ENCODE measurements around the gene IL17RE. TPM values are rescaled to one million over a fixed set of nuclear protein-coding genes. Genes with fewer than 3 reads are reported as not detected.

IL17RE gene
- total and polyA plus RNA-seq, 2 donors (not counting 1 experiment from before 2014, with no cell fraction given), result 0.99 to 1.9 TPM

- no peak overlapping the region for H2AFZ ChIP-seq (ENCODE audit: low read length)
- H3K4me3 ChIP-seq (replicated peaks in 1 of 4; ENCODE audit: control extremely low read depth in 1 of 4, insufficient read depth in 1 of 4, low read depth in 3 of 4, low read length in 4 of 4), result no peak overlapping the region
- TF ChIP-seq CTCF (conservative IDR thresholded peaks at IDR 0.05 in 1 of 2, IDR thresholded peaks at IDR 0.05 in 1 of 2; ENCODE audit: low read depth in 1 of 2, low read length in 2 of 2) (no peak), EZH2 (IDR thresholded peaks at IDR 0.05; ENCODE audit: low read length, missing control alignments) (no peak)
- H3K79me2 ChIP-seq (ENCODE audit: control insufficient read depth, insufficient read depth, low read length), result no peaks in the 10 kb centered on the region
- no peaks in the 10 kb centered on the region for H3K9me3 ChIP-seq (ENCODE audit: control insufficient read depth, insufficient read depth, low read depth, low read length)
- H3K4me2 ChIP-seq (ENCODE audit: extremely low read depth, insufficient read depth, low read length), result no peak overlapping the region
- H3K9ac ChIP-seq (ENCODE audit: insufficient read depth, low read length), result no peak overlapping the region
- H3K36me3 ChIP-seq (ENCODE audit: control insufficient read depth, insufficient read depth, low read length), result no peaks in the 10 kb centered on the region
- no peaks in the 10 kb centered on the region for H3K27me3 ChIP-seq (ENCODE audit: control insufficient read depth, insufficient read depth, low read length)
- DNase-seq (ENCODE audit: low read depth in 2 of 2), result no peak
- H4K20me1 ChIP-seq (ENCODE audit: control insufficient read depth, extremely low read depth, insufficient read depth, low read length), result no peaks in the 10 kb centered on the region
- peaks cover 12% of the 10 kb centered on the region for H3K4me1 ChIP-seq (ENCODE audit: control insufficient read depth, extremely low read depth, insufficient read depth, low read length)
- no peak overlapping the region for H3K27ac ChIP-seq (ENCODE audit: insufficient read depth, low read length)
These were observed 681 bp upstream of the IL17RE start for GRCh38 chr3:9901967-9902366.

GRCh38 chr3:9903238-9903624 lies 583 bp downstream of the IL17RE start:
- Histone ChIP-seq H3K27ac (ENCODE audit: insufficient read depth, low read length) (peak overlapping the region; percentile 74), H3K4me2 (ENCODE audit: extremely low read depth, insufficient read depth, low read length) (peak overlapping the region; percentile 85), H3K27me3 (ENCODE audit: control insufficient read depth, insufficient read depth, low read length) (no peaks in the 10 kb centered on the region), H3K36me3 (ENCODE audit: control insufficient read depth, insufficient read depth, low read length) (no peaks in the 10 kb centered on the region), H3K9me3 (ENCODE audit: control insufficient read depth, insufficient read depth, low read depth, low read length) (no peaks in the 10 kb centered on the region), H3K4me3 (replicated peaks in 1 of 4; ENCODE audit: control extremely low read depth in 1 of 4, insufficient read depth in 1 of 4, low read depth in 3 of 4, low read length in 4 of 4) (peak overlapping the region; percentile 5 to 40 (median 18)), H3K79me2 (ENCODE audit: control insufficient read depth, insufficient read depth, low read length) (no peaks in the 10 kb centered on the region), H2AFZ (ENCODE audit: low read length) (peak overlapping the region; percentile 71), H3K9ac (ENCODE audit: insufficient read depth, low read length) (no peak overlapping the region), H3K4me1 (ENCODE audit: control insufficient read depth, extremely low read depth, insufficient read depth, low read length) (peaks cover 12% of the 10 kb centered on the region), H4K20me1 (ENCODE audit: control insufficient read depth, extremely low read depth, insufficient read depth, low read length) (no peaks in the 10 kb centered on the region)
- DNase-seq (ENCODE audit: low read depth in 2 of 2), result peak in 1 of 2 donors; percentile 50
- no peak for TF ChIP-seq CTCF (conservative IDR thresholded peaks at IDR 0.05 in 1 of 2, IDR thresholded peaks at IDR 0.05 in 1 of 2; ENCODE audit: low read depth in 1 of 2, low read length in 2 of 2)

- no peaks in the 10 kb centered on the region for H3K9me3 ChIP-seq (ENCODE audit: control insufficient read depth, insufficient read depth, low read depth, low read length)
- H3K4me3 ChIP-seq (replicated peaks in 1 of 4; ENCODE audit: control extremely low read depth in 1 of 4, insufficient read depth in 1 of 4, low read depth in 3 of 4, low read length in 4 of 4), result no peak overlapping the region
- H3K36me3 ChIP-seq (ENCODE audit: control insufficient read depth, insufficient read depth, low read length), result no peaks in the 10 kb centered on the region
- H3K4me2 ChIP-seq (ENCODE audit: extremely low read depth, insufficient read depth, low read length), result no peak overlapping the region
- no peak for TF ChIP-seq CTCF (conservative IDR thresholded peaks at IDR 0.05 in 1 of 2, IDR thresholded peaks at IDR 0.05 in 1 of 2; ENCODE audit: low read depth in 1 of 2, low read length in 2 of 2)
- TF ChIP-seq EZH2 (IDR thresholded peaks at IDR 0.05; ENCODE audit: low read length, missing control alignments), result no peak
- H2AFZ ChIP-seq (ENCODE audit: low read length), result no peak overlapping the region
- DNase-seq (ENCODE audit: low read depth in 2 of 2), result no peak
- no peaks in the 10 kb centered on the region for H3K27me3 ChIP-seq (ENCODE audit: control insufficient read depth, insufficient read depth, low read length)
- H3K9ac ChIP-seq (ENCODE audit: insufficient read depth, low read length), result no peak overlapping the region
- H3K27ac ChIP-seq (ENCODE audit: insufficient read depth, low read length), result no peak overlapping the region
- no peaks in the 10 kb centered on the region for H4K20me1 ChIP-seq (ENCODE audit: control insufficient read depth, extremely low read depth, insufficient read depth, low read length)
- H3K79me2 ChIP-seq (ENCODE audit: control insufficient read depth, insufficient read depth, low read length), result no peaks in the 10 kb centered on the region
- H3K4me1 ChIP-seq (ENCODE audit: control insufficient read depth, extremely low read depth, insufficient read depth, low read length), result peaks cover 12% of the 10 kb centered on the region
These were observed 1.3 kb downstream of the IL17RE start for GRCh38 chr3:9903904-9904303.

Data from fibroblast of lung (primary cell).